ENCODE data around the gene STPG3. TPM values are rescaled to one million over a fixed set of nuclear protein-coding genes. Genes with fewer than 3 reads are reported as not detected.

STPG3 gene
- total and polyA plus RNA-seq, 2 of the 13 experiments (the other 11 are each of a cell fraction or from before 2014, with no cell fraction given), result not detected

DNA sequence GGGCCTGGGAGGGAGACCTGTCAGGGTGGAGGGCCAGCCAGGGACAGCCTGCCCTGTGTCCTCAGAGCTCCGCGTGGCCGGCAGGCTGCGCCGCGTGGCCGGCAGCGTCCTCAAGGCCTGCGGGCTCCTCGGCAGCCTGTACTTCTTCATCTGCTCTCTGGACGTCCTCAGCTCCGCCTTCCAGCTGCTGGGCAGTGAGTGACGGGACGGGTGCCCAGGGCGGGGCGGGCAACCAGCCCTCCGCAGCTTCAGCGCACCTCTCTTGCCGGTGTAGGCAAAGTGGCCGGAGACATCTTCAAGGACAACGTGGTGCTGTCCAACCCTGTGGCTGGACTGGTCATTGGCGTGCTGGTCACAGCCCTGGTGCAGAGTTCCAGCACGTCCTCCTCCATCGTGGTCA, 18.6 kb upstream of the STPG3 start:
- no peaks in the 10 kb centered on the region for H3K9me3 ChIP-seq (ENCODE audit: low read length)
- FAIRE-seq, result no peak
- no peak overlapping the region for H2AFZ ChIP-seq (ENCODE audit: low read length)
- H3K4me2 ChIP-seq (ENCODE audit: low read depth, low read length), result no peak overlapping the region
- H3K4me1 ChIP-seq (ENCODE audit: insufficient read depth, low read length), result peaks cover 65% of the 10 kb centered on the region
- in situ Hi-C loops (cut with HindIII; ENCODE audit: extremely low pct_ligation_motif_present, low pct_unique_long_range_greater_than_20kb), result no loop called here
- DNase-seq (ENCODE audit: low spot score), result no peak
- no peak overlapping the region for H3K9ac ChIP-seq (ENCODE audit: insufficient read depth, low read depth, low read length)
- H3K79me2 ChIP-seq (ENCODE audit: insufficient read depth, low read length), result peaks cover 8% of the 10 kb centered on the region
- ChIA-PET POLR2A (no interaction called here), CTCF (ENCODE audit: low intra/inter-chr PET ratio, low total read pairs) (no interaction called here)
- no peak for ATAC-seq
- no peak overlapping the region for H3K27ac ChIP-seq (ENCODE audit: extremely low read length, insufficient read depth, low read length)
- WGBS (ENCODE audit: low lambda C conversion rate), result 96% methylated on average over 10 of the region's 24 CpGs
- no peaks in the 10 kb centered on the region for H4K20me1 ChIP-seq (ENCODE audit: insufficient read depth, low read length)
- H3K36me3 ChIP-seq (replicated peaks in 1 of 2; ENCODE audit: control insufficient read depth in 1 of 2, insufficient read depth in 2 of 2, low read length in 2 of 2), result no peaks in the 10 kb centered on the region
- TF ChIP-seq MYNN (CRISPR knock-in tag; IDR thresholded peaks at IDR 0.05; ENCODE audit: low read depth) (no peak), RBFOX2 (IDR thresholded peaks at IDR 0.05; ENCODE audit: low read depth, low read length) (0 out of 2 replicates have a peak, but pooled peaks have one; percentile 14), ZFX (CRISPR knock-in tag; IDR thresholded peaks at IDR 0.05; ENCODE audit: low read depth) (no peak)
- intact Hi-C loops (cut with micrococcal nuclease; ENCODE audit: unreplicated experiment), result no loop called here
- no peak overlapping the region for H3K4me3 ChIP-seq (replicated peaks in 1 of 3; ENCODE audit: insufficient read depth in 1 of 3, low read depth in 2 of 3, low read length in 3 of 3)
- no TSS peak for BruUV-seq (replicated peaks)
- no peaks in the 10 kb centered on the region for H3K27me3 ChIP-seq (ENCODE audit: control insufficient read depth in 1 of 2, insufficient read depth in 2 of 2, low read length in 2 of 2)

DNA sequence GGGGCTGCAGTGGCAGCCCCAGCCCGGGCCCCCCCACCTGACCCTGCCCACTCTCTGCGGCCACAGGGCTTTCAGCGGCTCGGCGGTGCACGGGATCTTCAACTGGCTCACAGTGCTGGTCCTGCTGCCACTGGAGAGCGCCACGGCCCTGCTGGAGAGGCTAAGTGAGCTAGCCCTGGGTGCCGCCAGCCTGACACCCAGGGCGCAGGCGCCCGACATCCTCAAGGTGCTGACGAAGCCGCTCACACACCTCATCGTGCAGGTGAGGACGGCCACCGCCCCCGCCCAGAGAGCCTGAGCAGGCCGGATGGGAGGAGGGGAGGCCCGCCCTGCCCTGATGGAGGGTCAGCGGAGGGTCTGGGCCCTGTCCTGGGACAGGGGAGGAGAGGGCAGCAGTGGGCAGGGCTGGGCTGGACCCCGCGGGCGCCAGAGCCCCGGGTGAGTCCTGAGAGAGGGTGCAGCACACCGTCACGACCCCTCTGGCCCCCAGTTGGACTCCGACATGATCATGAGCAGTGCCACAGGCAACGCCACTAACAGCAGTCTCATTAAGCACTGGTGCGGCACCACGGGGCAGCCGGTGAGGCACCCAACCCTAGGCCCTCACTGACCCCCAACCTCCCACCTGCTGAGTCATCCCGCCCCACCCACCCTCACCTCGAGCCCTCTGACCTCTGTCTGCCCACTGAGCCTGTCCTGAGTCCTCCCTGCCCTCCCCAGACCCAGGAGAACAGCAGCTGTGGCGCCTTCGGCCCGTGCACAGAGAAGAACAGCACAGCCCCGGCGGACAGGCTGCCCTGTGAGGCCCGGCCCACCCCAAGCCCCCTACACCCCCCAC, 17.7 kb upstream of the STPG3 start:
- no TSS peak for BruUV-seq (replicated peaks)
- DNase-seq (ENCODE audit: low spot score), result no peak
- Histone ChIP-seq H3K27ac (ENCODE audit: extremely low read length, insufficient read depth, low read length) (no peak overlapping the region), H3K4me2 (ENCODE audit: low read depth, low read length) (peak overlapping the region; percentile 25; the same call in 1 of the 2 replicates), H4K20me1 (ENCODE audit: insufficient read depth, low read length) (no peaks in the 10 kb centered on the region), H3K4me1 (ENCODE audit: insufficient read depth, low read length) (peaks cover 67% of the 10 kb centered on the region), H3K9me3 (ENCODE audit: low read length) (no peaks in the 10 kb centered on the region), H3K4me3 (replicated peaks in 1 of 3; ENCODE audit: insufficient read depth in 1 of 3, low read depth in 2 of 3, low read length in 3 of 3) (peak overlapping the region in 2 of 3 experiments; percentile 39 to 67; a peak in 3 of 6 replicates), H3K79me2 (ENCODE audit: insufficient read depth, low read length) (peaks cover 8% of the 10 kb centered on the region), H3K27me3 (ENCODE audit: control insufficient read depth in 1 of 2, insufficient read depth in 2 of 2, low read length in 2 of 2) (no peaks in the 10 kb centered on the region), H2AFZ (ENCODE audit: low read length) (no peak overlapping the region), H3K9ac (ENCODE audit: insufficient read depth, low read depth, low read length) (no peak overlapping the region), H3K36me3 (replicated peaks in 1 of 2; ENCODE audit: control insufficient read depth in 1 of 2, insufficient read depth in 2 of 2, low read length in 2 of 2) (no peaks in the 10 kb centered on the region)
- TF ChIP-seq FLYWCH1 (CRISPR knock-in tag; IDR thresholded peaks at IDR 0.05) (no peak), TAF1 (CRISPR knock-in tag; IDR thresholded peaks at IDR 0.05) (0 out of 2 replicates have a peak, but pooled peaks have one; percentile 6), HNRNPL (IDR thresholded peaks at IDR 0.05; ENCODE audit: low read depth, low read length) (0 out of 2 replicates have a peak, but pooled peaks have one; percentile 36), TSC22D2 (CRISPR knock-in tag; IDR thresholded peaks at IDR 0.05; ENCODE audit: borderline replicate concordance) (no peak), ZBTB38 (CRISPR knock-in tag; IDR thresholded peaks at IDR 0.05) (peak; percentile 58; the same call in 1 of the 2 replicates), AGO2 (optimal IDR thresholded peaks at IDR 0.05; ENCODE audit: low read depth, low read length) (peak; percentile 29)
- TF ChIP-seq, protein P1, sequence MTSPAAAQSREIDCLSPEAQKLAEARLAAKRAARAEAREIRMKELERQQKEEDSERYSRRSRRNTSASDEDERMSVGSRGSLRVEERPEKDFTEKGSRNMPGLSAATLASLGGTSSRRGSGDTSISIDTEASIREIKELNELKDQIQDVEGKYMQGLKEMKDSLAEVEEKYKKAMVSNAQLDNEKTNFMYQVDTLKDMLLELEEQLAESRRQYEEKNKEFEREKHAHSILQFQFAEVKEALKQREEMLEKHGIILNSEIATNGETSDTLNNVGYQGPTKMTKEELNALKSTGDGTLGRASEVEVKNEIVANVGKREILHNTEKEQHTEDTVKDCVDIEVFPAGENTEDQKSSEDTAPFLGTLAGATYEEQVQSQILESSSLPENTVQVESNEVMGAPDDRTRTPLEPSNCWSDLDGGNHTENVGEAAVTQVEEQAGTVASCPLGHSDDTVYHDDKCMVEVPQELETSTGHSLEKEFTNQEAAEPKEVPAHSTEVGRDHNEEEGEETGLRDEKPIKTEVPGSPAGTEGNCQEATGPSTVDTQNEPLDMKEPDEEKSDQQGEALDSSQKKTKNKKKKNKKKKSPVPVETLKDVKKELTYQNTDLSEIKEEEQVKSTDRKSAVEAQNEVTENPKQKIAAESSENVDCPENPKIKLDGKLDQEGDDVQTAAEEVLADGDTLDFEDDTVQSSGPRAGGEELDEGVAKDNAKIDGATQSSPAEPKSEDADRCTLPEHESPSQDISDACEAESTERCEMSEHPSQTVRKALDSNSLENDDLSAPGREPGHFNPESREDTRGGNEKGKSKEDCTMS (CRISPR knock-in tag; conservative IDR thresholded peaks at IDR 0.05), result no peak
- TF ChIP-seq, protein P2, sequence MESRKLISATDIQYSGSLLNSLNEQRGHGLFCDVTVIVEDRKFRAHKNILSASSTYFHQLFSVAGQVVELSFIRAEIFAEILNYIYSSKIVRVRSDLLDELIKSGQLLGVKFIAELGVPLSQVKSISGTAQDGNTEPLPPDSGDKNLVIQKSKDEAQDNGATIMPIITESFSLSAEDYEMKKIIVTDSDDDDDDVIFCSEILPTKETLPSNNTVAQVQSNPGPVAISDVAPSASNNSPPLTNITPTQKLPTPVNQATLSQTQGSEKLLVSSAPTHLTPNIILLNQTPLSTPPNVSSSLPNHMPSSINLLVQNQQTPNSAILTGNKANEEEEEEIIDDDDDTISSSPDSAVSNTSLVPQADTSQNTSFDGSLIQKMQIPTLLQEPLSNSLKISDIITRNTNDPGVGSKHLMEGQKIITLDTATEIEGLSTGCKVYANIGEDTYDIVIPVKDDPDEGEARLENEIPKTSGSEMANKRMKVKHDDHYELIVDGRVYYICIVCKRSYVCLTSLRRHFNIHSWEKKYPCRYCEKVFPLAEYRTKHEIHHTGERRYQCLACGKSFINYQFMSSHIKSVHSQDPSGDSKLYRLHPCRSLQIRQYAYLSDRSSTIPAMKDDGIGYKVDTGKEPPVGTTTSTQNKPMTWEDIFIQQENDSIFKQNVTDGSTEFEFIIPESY (CRISPR knock-in tag; IDR thresholded peaks at IDR 0.05), result peak; percentile 90
- no peak for FAIRE-seq
- CTCF ChIA-PET (ENCODE audit: low intra/inter-chr PET ratio, low total read pairs), result no interaction called here
- WGBS (ENCODE audit: low lambda C conversion rate), result no CpG with 5 or more reads among the region's 40 CpGs
- intact Hi-C loops (cut with micrococcal nuclease; ENCODE audit: unreplicated experiment) (no loop called here), in situ Hi-C loops (cut with HindIII; ENCODE audit: extremely low pct_ligation_motif_present, low pct_unique_long_range_greater_than_20kb) (no loop called here)
- no peak for ATAC-seq
- POLR2A ChIA-PET, result interaction anchor here (1.0 to 4.1 kb wide), 4 partner anchors 9 to 43 kb away, joined by 3 to 45 read pairs (median 16); partner anchors contain the start of genes CYSRT1, NELFB and RNF208

All from HepG2 (cell line).